Testis (tissue), 2 donors: Measurements from ENCODE around the gene POLR3A.

ENCODE experiments used
- CTCF ChIP-seq, 3 experiments: fragments of 450-650 bp in 2 of 3; fragments of 200-600 bp in 1 of 3; sonication (generic) in 1 of 3; IDR thresholded peaks; one replicate each; pipeline ENCODE4 v1.5.1; 2016 to 2019; ENCODE audit warnings: antibody characterized with exemption in 3 of 3, mild to moderate bottlenecking in 2 of 3, moderate library complexity in 1 of 3
- POLR2A ChIP-seq: fragments of 450-650 bp; IDR thresholded peaks from one replicate; pipeline ENCODE4 v1.6.1; 2017; ENCODE audit warnings: antibody characterized with exemption, mild to moderate bottlenecking, moderate library complexity

DNA sequence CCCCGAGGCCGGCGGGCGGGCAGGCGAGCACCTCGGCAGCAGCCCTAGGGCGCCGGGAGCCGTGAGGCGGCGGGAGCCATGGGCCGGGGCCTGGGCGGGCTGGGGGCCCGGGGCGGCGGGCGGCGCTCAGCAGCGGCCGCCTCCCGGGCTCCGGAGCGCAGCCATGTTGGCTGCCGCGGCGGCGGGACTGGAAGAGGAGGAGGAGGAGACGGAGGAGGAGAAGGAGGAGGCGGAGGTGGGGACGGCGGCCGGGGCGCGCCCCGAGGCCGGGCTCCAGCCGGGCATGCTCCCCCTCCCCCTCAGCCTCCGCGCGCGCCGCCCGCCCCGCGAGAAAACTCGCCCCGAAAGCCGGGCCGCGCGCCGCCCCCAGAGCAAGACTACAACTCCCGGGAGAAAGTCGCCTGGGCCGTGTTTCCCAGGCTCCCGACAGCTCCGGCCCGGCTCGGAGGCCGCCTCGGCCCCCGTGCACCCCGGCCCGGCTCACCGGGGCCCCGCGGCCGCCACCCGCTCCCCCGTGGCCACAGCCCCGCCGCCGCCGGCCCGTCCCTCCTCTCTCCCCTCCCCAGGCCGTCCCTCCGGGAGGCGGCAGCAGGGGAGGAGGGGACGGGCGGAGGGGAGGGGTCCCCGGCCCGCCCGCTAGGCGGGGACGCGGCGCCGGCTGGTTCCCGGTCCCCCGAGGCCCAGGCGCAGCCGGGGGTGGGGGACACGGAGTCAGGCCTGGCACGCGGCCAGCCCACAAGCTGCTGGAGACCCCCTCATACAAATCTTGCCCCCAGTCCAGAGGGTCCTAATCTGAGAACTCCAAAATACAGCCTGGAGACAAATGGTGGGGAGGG lies 102.5 kb downstream of the POLR3A start, which contains the start of gene DLG5:
- TF ChIP-seq CTCF (IDR thresholded peaks at IDR 0.05) (peak in 2 of 3 experiments; percentile 4 to 13), POLR2A (no peak)
